Measurements from ENCODE around the gene KPTN. TPM values are rescaled to one million over a fixed set of nuclear protein-coding genes. Genes with fewer than 3 reads are reported as not detected.
"Not testable (repeated sequence)": the region's sequence is repeated elsewhere in the genome, so short reads cannot be mapped to it uniquely, and the experiment has no call there.

The KPTN gene
- total RNA-seq, 2 donors from 2014 or later, result 2.8 to 2.9 TPM

DNA sequence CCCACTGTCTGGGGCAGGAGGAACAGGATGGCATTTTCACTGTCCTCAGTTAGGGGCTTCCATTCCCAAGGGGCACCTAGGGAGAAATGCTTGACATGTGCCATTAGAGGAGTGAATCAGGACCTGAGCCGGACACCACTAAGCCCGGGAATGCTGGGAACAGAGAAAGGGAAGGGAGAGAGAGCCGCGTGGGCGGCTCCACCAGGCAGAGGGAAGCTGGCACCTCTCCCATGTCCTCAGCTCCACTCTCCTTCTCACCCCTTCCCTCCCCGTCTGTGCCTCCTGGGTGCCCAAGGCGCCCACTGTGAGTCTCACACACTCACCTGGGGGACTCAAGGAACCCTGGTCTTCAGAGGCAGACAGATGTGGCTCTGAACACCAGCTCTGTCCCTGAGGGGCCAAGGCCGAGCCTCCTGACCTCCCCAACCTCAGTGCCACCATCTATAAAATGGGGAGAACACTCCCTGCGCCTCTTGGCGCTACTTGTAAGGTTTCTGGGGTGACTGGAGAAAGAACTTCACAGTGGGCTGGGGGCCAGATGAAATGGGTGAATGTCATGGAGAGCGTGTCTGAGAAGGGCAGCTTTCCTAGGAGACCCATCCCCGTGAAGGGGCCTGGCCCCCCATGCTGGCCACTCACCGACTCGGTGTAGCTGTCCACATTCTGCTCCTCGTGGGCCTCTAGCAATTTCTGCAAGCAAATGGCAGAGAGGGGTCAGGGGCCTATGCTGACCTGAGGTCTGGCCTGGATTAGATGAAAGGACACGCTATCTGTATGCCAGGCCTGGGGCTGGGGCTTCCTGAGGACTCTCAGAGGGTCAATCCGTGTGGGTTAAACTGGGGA, 5.3 kb upstream of the KPTN start:
- DNase-seq (ENCODE audit: low spot score), result no peak
- no peak overlapping the region for H3K27ac ChIP-seq

DNA sequence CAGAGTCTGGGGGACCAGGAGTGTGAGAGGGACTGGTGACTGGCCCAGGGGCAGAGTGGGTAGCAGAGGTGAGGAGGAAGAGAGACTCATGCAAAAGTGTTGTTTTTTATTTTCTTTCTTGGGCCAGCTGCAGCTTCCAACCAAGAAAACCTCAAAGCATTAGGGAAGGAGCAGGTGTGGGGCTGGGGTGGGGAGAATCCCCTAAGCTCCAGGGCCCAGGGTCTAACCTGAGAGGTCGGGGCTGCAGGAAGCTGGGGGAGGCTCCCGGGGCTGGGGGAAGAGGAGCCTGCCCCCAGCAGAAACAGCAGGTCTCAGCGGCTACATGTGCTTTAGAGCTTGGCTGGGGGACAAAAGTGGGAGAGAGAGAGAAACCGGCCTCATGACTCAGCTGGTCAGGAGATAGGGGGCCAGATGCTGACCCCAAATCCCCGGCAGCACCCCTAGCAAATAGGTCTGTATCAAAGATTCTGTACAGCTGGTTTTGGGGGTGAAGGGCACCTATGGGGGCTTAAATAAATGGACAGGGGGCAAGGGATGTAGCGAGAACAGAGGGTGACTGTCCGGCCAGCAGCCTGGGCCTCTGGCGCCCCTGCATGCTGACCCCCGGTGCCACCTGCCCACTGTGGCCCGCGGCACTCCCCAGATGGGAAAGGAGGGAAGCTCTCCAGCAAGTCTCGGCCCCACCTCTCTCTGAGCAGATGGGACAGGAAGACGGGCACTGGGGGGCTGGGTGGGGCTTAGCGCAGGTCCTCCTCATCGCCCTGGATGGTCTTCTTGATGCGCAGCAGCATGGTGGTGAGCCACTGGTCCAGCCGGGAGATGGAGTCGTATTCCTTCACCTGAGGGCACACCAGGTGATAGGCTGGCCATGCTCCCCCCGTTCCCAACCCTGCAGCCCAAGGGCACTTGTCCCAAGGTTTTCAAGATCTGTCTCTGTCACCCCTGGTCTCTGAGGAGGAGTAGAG, 3.8 kb upstream of the KPTN start:
- H3K36me3 ChIP-seq, result peaks cover 44% of the 10 kb centered on the region

More for the DNA sequence above, 5.3 kb upstream of the KPTN start:
- Histone ChIP-seq H3K36me3 (peaks cover 52% of the 10 kb centered on the region), H3K4me1 (peaks cover 0 to 39% of the 10 kb centered on the region in 2 donors), H3K9me3 (no peaks in the 10 kb centered on the region), H3K4me3 (no peak overlapping the region), H3K27me3 (no peaks in the 10 kb centered on the region)
- TF ChIP-seq, protein P1, sequence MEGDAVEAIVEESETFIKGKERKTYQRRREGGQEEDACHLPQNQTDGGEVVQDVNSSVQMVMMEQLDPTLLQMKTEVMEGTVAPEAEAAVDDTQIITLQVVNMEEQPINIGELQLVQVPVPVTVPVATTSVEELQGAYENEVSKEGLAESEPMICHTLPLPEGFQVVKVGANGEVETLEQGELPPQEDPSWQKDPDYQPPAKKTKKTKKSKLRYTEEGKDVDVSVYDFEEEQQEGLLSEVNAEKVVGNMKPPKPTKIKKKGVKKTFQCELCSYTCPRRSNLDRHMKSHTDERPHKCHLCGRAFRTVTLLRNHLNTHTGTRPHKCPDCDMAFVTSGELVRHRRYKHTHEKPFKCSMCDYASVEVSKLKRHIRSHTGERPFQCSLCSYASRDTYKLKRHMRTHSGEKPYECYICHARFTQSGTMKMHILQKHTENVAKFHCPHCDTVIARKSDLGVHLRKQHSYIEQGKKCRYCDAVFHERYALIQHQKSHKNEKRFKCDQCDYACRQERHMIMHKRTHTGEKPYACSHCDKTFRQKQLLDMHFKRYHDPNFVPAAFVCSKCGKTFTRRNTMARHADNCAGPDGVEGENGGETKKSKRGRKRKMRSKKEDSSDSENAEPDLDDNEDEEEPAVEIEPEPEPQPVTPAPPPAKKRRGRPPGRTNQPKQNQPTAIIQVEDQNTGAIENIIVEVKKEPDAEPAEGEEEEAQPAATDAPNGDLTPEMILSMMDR (IDR thresholded peaks at IDR 0.05), result no peak

DNA sequence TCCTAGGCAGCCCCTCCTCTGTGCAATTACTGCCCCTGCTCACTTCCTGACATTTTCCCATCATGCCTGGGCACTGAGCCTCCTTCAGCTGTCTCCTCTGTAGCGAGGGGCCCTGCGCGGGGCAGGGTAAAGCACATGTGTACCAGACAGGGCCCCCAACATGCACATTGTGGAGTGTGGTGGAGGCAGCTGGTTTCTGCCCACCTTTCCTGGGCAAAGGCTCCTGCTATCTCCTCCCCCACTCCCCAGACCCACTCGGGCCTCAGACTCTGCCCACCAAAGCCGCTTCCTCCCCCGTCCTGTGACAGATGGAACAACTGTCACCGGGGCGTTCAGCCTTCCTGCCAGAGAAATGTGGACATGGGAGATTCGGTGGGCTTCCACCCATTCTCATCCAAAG, 2.9 kb upstream of the KPTN start:
- Histone ChIP-seq H3K4me3 (no peak overlapping the region), H3K9me3 (no peaks in the 10 kb centered on the region), H3K36me3 (peaks cover 37% of the 10 kb centered on the region), H3K27me3 (no peaks in the 10 kb centered on the region), H3K4me1 (peaks cover 0 to 24% of the 10 kb centered on the region in 2 donors), H3K27ac (no peak overlapping the region)
- TF ChIP-seq, protein P1 (IDR thresholded peaks at IDR 0.05), result no peak
- no peak for DNase-seq (ENCODE audit: low spot score)

More for the DNA sequence above, 3.8 kb upstream of the KPTN start:
- no peak for DNase-seq (ENCODE audit: low spot score)
- Histone ChIP-seq H3K27me3 (no peaks in the 10 kb centered on the region), H3K27ac (no peak overlapping the region), H3K9me3 (no peaks in the 10 kb centered on the region), H3K4me3 (no peak overlapping the region), H3K4me1 (peaks cover 0 to 33% of the 10 kb centered on the region in 2 donors)
- TF ChIP-seq, protein P1 (IDR thresholded peaks at IDR 0.05), result no peak

DNA sequence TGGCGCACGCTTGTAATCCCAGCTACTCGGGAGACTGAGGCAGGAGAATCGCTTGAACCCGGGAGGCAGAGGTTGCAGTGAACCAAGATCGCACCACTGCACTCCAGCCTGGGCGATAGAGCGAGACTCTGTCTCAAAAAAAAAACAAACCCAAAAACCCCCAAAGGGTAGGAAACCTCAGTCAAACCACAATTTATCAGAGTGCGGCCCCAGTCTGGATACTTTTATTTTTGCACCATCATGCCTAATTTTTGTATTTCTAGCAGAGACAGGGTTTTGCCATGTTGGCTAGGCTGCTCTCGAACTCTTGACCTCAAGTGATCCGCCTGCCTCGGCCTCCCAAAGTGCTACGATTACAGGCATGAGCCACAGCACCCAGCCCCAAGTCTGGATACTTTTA, 2.2 kb upstream of the KPTN start:
- not testable (repeated sequence) for H3K9me3 ChIP-seq; H3K27ac ChIP-seq; DNase-seq (ENCODE audit: low spot score); H3K4me3 ChIP-seq; H3K27me3 ChIP-seq
- Histone ChIP-seq H3K36me3 (peaks cover 30% of the 10 kb centered on the region), H3K4me1 (peaks cover 0 to 17% of the 10 kb centered on the region in 2 donors)

DNA sequence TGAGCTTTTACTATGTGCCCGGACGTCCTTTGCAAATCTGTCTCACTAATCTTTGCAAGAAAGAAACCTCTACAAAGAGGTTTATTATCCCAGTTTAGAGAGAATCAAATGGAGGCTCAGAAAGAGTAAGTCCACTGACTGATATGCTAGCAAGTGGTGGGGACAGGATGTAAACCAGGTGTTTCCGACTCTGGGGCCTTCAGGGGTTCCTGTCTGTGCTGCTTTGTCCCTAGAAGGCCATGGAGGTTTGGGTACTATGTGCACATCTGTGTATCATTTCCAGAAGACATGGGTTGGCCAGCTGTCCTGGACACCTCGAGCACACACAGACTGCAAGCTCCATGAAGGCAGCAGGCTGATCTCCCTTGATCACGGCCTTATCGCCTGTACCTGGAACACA, 1.2 kb upstream of the KPTN start:
- H3K27me3 ChIP-seq, result no peaks in the 10 kb centered on the region
- DNase-seq (ENCODE audit: low spot score), result no peak
- H3K27ac ChIP-seq, result peak overlapping the region in 1 of 2 donors; percentile 94
- H3K4me3 ChIP-seq, result no peak overlapping the region
- TF ChIP-seq, protein P1 (IDR thresholded peaks at IDR 0.05), result no peak
- H3K4me1 ChIP-seq, result peaks cover 0 to 18% of the 10 kb centered on the region in 2 donors
- no peaks in the 10 kb centered on the region for H3K9me3 ChIP-seq
- H3K36me3 ChIP-seq, result peaks cover 27% of the 10 kb centered on the region

DNA sequence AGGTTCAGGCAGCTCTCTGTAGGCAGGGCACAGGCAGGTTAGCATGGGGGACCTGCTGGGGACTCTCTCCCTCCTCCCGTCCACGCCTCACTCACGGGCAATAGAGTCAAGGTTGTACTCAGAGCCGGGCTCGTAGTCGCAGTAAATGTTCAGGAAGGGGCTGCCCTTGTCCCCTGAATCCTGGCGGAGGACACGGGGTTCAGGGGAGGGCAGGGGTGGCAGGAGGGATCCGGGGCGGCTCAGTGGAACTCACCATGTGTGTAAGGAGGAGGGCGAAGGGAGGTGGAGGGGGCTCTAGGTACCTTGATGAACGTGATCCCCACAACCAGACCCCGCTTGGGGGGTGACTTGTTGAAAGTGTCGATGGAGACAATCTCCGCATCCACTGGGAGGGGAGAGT, 819 bp downstream of the KPTN start:
- Histone ChIP-seq H3K4me1 (peaks cover 0 to 20% of the 10 kb centered on the region in 2 donors), H3K9me3 (no peaks in the 10 kb centered on the region), H3K27me3 (no peaks in the 10 kb centered on the region), H3K27ac (no peak overlapping the region), H3K4me3 (peak overlapping the region in 1 of 2 donors; percentile 72), H3K36me3 (peaks cover 11% of the 10 kb centered on the region)
- TF ChIP-seq, protein P1 (IDR thresholded peaks at IDR 0.05), result no peak
- no peak for DNase-seq (ENCODE audit: low spot score)

Measured in right atrium auricular region (tissue), 2 donors.